Stimulated activated CD8-positive, alpha-beta memory T cell treated with anti-CD3 and anti-CD28 coated beads, Interleukin-4, amount 100 ng/mL, for 48 hours (primary cell): ENCODE measurements around the gene SYCN.
A peak's percentile ranks its signal among the peaks of the same experiment; 100 is the strongest.

ENCODE experiments used
- DNase-seq: peaks from one replicate; pipeline ENCODE4 v3.0.0-alpha.2; 2020

SYCN gene

DNA sequence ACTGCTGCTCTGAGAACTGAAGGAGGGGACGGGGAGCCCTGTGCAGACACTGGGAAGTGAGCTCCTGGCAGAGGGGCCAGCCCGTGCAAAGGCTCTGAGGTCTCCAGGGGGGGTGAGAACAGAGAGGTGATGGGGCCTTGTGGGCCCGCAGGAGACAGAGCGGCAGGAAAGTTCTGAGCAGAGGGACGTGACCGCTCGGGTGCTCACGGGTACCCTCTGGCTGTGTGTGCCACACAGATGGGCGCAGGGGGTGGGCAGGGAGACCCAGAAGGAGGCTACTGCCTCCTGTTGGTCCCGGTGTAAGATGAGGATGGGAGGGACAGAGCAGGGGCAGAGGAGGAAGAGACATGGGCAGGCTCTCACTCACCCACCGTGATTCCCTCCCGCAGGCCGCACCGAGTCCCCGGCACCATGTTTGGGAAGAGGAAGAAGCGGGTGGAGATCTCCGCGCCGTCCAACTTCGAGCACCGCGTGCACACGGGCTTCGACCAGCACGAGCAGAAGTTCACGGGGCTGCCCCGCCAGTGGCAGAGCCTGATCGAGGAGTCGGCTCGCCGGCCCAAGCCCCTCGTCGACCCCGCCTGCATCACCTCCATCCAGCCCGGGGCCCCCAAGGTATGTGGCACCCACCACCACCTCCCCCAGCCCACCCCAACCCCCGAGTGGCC lies 34.8 kb downstream of the SYCN start:
- DNase-seq = no peak

DNA sequence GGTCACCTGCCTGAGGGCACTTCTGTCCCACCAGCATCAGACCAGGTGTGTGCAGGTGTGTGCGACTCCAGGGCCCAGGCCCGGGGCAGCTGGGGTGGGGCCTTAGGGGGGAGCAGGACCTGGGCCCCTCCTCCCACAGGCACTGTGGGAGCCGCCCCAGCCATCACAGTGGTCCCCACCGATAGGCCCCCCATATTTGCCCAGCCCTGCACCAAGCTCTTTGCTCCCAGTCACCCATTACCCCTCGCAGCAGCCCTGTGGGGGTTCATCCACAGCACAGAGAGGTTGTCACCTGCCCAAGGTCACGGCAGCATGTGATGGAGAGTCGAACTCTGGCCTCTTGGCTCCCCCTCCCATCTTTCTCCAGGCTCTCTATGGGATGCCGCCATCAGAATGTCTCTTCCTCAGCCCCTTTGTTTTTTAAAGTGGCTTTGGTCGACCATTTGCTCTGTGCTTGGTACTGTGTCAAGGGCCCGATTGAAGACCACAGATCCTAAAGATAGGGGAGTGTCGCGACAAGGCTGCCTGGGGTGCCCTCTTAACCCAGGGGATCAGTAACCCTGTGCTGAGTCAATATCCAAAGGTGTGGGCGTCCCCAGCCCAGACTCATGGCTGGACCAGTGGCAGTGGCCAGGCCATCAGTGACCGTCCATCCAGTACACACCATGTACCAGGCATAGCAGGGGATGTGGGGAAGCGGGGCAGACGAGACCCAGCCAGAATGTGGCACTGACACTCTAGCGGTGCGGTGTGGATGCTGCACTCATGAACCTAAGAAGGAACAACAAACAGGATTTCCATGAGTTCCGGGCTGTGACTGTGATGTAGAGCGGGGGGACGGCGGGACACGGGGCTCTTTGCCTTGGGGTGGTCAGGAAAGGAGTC lies 35.6 kb downstream of the SYCN start:
- DNase-seq = no peak

DNA sequence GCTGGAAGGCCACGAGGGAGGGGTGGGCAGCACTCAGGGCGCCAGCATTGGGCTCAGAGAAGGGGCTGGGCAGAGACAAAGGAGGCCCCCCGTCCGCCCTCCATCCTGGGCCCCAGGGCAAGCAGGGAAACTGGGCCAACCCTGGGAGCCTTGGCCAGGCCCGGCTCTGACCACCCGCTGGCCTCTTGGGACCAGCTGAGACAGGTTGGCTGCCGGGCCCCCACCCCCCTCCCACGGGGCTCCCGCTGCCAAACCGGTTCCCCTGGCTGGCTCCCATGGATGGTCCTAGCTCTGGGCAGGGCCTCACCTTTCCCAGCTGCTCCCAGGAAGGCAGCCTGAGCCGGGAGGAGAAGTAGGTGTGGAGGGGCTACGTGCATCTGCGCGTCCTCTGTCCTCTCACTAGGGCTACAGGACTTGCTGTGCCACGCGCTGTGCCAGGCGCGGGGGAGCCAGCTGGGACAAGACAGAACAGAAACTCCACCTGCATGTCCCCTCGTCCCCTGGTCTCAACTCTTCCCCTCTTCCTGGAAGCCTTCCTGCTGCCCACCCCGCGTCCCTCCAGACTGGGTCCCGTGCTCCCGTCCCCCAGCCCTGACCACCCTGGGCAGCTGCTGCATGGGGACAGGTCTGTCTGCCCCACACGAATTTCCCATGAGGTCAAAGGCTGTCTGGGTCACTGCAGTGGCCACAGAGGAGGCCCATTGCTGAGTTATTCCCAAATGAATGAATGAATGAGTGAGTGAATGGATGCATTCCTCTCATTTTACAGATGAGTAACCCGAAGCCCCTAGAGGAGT lies 36.4 kb downstream of the SYCN start:
- no peak for DNase-seq

DNA sequence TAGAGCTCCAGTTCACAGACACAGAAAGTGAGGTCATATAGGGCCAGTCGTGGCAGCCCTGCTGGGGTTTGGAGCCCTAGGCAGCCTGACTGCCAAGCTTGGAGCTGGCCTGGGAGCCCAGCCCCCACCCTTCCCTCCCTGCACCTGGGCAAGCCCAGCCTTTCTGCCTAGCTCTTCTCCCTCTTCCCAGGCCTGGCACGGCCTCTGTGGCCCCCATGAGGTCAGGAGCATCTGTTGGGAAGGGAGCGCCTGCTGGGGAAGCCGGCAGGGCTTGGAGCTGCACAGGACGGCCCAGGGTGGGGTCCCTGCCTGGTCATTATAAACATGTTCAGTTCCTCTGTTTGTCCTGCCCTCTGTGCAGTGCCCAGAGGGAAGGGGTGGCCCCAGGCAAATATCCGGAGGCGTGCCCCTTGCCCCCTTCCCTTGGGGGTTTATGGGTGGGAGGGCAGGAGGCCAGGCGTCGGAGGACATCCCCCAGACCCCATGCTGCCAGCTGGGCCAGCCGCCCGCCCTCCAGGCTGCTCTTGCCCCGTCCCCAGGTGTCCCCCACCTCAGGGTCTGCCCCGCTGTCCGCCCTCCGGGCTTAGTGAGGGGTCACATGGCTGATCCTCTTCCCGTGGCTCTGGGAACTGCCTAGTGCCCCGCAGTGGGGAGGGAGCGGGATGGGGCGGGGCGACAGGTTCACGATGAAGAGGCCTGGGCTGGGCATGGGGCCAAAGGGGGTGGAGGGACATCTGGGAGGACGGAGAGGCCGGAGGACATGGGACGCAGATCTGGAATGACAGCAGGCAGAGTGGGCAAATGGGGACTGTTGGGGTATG lies 37.3 kb downstream of the SYCN start:
- no peak for DNase-seq

DNA sequence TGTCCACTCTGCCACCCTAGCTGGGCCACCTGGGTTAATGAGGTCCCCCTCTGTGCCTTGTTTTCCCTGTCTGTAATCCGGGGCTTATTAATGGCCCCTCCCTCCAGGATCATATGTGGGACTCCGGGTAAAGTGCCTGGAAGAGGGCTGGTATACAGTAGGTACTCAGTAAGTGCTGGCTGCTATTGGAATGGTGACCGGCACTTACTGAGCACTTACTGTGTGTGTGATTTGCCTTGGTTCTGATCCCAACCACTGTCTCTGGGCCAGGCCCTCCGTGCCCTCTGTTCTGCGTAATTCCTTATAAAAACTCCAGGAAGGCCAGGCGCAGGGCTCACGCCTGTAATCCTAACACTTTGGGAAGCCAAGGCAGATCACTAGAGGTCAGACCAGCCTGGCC lies 38.2 kb downstream of the SYCN start:
- no peak for DNase-seq

DNA sequence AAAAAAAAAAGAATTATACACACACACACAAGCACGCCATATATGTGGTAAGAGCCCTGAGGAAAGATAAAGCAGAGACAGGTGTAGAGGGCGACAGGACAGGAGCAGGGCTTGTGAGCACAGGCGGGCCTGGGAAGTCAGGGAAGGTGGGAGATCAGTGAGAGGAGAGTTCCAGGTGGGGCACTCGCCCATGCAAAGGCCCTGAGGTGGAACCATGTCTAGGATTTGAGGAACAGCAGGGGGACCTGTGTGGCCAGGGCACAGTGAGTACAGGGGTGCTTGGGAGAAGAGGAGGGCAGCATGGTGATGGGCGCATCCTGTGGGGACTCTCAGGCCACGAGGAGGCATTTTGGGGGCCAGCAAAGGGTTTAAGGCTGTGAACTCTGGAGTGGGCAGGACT lies 39.8 kb downstream of the SYCN start:
- no peak for DNase-seq

DNA sequence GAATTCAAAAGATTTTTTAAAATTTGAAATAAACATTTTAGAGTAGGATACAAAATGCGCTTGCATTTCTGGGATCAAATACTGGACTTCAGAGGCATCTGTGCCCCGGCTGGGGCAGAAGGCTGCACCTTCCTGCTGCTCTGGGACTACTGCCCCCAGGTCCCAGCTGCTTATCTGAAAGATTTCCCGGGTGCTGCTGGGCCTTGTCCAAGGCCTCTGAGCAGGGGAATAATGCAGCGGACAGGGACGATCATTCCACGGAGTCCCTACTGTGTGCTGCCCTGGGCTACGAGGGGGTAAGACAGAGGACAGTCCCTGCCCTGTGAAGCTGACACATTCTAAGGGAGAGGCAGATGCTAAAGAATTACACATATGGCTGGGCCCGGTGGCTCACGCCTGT lies 40.4 kb downstream of the SYCN start:
- DNase-seq = no peak

DNA sequence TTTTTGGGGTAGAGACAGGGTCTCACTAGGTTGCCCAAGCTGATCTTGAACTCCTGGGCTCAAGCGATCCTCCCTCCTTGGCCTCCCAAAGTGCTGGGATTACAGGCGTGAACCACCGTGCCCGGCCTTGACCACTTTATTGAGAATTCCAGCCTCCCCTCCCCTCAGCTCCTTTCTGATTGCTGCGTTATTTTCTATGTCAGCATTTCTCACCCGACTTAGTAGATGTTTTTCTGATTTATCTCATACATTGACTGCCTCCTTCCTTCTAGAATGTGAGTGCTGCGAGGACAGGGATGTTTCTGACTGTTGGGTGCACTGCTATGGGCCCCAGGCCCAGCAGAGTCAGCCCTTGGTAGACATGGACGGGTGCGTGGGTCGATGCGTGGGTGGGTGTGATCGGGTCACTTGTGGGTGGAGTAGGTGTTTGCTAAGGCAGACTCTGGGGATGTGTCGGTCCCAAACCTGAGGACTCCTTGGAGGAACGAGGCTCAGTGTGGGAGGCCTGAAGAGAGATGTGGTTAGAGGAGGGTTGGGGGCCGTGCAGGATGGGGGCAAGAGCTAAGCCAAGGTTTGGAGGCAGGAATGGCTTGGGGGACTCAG lies 41.5 kb downstream of the SYCN start:
- no peak for DNase-seq

DNA sequence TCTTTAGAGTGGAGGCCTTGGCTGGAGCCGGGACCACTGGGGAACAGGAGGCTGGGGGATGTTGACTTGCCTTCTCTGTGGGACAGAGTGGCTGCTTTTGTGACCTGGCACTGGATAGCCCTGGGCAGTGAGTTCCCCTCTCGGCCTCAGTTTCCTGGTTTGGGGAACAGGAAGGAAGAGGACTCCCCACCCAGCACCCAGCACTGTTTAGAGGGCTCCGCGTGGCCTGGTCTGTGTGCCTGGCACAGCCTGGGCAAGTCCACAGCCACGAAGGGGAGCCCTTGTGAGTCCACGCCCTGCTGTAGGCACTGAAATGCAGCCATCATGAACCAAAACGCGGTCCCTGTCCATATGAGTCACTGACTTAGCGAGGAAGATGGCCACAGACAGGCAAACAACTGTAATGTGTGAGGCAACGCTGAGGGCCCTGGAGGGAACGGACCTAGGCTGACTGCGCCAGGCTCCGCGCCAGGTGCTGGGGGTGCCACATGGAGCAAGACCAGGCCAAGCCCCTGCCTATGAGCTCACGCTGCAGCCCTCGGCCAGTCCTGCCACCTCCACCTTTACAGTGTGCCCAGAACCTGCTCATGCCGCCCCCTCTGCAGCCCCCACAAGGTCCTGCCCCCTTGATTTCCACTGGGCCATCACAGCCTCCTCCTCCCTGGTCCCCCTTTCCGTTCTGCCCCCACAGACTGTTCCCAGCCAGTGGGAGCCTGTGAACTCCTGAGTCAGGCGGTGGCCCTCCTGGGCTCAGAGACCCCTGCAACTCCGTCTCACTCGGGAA lies 43.0 kb downstream of the SYCN start:
- no peak for DNase-seq

DNA sequence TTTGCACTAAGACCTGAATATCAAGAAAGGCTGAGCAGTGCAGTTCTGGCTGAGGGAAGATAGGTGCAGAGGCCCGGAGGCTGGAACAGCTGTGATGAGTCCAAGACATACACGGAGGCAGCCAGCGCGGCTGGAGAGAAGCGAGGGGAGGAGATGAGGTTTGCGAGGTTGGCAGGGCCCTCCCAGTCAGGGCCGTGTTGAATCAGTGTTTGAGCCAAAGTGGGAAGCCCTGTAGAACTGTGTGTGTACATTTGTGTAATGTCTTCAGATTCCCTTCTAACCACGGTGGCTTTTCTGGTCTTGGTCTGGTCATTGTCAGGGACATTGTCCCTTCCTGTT lies 43.6 kb downstream of the SYCN start:
- DNase-seq = no peak

DNA sequence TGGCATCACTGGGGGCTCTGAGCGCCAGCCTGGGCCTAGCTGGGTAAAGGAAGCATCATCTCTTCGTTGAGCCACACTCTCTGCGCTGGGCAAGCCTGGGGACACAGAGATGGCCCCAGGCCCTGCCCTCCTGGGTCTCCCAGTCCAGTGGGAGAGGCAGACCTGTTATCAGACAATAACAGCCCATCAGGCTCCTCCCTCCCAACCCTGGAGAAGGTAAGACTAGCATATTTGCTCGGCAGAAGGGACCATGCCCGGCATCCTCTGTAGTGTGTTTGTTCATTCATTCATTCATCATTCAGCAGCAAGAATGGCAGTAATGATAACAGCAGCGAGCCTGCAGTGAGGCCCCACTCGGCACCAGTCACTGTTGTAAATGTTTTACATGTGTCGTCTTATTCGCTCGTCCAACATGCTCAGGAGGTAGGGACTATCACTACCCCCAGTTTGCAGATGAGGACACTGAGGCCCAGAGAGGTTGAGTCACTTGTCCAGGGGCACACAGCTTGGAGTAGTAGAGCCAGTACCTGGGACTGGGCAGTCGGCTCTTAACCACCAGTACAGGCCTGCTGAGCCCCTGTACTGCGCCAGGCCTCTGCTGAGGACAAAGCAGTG lies 45.3 kb downstream of the SYCN start:
- DNase-seq = no peak

DNA sequence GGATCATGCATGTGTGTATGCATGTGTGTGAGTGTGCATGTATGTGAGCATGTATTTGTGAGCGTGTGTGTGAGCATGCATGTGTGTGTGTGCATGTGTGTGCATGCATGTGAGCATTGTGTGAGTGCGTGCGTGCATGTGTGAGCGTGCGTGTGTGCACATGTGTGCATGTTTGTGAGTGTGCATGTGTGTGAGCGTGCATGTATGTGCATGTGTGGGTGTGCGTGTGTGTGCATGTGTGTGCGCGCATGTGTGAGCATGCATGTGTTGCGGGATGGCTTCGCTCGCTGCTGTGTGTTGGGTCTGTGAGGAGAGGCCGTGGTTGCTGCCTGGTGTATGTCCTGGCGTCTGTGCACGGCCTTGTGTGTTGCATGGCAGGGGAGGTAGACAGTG lies 46.1 kb downstream of the SYCN start:
- DNase-seq = no peak

DNA sequence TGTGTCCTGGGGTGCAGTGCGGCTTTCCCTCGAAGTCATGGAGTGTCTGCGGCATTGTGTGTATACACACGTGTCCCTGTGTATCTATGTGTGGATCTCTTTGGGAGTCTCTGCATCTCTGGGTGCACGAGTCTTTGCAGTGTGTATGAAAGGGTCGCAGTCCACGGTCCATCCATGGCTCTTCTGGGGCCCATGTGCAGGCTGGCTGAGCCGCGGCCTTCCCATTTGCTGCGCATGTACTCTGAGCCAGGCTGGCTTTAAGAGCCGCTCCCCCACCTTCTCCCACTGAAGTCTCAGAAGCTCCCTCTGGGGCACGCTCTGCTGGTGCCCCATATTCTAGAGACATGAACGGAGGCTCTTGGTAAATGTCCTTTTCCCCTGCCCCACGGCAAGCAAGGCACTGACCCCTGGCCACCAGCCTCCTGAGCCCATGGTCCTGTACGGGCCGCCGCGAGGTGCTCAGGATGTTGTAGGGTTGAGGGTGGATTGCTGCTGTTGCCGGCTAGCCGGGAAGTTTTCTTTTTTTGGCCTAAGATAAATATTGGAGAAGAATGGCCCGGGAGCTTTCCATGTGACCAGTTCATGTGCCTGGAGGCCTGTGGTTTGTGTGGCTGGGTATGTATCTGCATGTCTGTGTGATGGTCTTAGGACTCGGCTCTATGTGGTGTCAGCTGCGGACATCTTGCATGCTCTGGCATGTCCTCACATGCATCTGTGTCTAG lies 46.6 kb downstream of the SYCN start:
- DNase-seq = no peak

DNA sequence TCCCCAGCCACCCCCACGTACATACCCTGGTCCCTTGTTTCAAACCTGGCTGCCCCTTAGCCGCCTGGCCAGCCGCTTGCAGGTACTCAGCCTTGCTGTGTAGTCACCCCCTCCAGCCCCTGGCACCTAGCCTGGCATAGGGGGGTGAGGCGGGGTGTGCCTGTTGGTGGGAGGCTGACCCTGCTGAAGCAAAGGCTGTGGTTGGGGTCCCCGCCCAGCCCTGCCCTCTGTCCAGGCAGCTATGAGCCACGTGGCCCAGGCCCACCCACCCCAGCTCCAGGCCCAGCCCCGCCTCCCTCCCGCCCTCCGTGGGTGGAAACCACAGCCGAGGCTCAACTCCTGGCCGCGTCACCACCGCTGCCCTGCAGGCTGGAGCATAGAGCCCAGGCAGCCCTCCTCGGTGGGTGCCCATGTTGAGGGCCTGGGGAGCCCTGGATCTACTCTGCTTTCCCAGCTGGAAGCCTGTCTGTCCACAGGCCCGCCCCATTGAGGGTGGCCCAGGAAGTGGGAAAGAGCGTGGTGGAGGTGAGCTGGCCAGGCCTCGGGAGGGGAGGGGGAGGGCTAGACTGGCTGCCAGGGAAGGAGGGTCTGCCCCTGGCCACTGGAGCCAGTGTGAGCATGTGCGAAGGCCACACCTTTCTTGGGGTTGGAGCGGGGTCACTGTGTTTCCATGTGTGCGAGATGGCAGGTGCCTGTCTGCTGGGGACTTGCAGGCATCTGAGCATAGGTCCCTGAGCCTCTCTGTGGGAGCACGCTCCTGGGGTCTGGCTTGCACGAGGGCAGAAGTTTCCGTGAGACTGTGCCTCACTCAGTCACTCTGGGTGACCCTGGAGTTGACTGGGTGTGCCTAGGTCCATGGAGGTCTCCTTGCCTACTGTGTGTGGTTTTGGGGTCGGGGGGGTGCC lies 47.5 kb downstream of the SYCN start:
- peak; percentile 39 for DNase-seq

DNA sequence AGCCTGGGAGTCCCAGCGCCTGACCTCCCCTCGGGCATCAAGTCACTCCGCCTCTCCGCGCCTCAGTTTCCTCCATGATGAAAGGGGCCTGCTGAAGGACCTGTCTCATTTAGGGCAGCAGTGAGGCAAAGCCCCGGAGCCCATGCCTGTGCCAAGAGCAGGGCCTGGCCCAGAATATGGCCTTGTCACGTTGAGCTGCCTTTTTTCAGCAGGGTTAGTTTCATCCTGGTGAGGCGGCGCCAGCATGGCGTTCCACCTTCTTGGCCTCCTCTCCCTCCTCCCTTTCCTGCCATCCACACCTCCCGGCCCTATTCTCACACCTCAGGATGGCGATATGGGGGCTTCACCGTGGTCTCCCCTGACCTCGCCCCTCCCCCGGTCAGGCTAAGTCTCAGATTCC lies 48.3 kb downstream of the SYCN start:
- no peak for DNase-seq

DNA sequence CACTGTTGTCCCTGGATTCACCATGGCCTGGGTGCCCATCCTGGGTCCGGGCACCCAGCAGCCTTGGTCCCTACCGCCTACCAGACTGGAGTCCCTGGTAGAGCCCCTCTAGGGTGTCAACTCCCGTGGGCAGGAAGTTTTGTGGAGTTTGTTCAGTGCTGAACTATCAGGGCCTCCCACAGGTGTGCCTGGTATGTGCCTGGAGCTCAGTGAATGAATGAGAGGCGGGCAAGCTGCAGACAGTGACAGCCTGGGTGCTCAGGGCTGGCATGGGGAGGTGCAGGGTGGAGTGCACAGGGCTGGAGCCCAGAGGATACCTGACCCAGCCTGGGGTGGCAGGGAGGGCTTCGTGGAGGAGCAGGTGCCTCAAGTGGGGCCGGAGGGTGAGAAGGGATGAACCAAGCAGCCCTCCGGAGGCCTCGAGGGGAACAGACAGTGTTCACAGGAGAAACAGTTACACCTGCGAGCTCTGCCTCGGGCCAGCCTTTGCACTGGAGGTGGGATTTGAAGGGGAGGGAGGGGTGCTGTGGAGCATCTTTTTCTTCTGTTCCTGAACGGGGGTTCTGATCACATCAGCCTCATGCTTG lies 48.9 kb downstream of the SYCN start:
- no peak for DNase-seq

DNA sequence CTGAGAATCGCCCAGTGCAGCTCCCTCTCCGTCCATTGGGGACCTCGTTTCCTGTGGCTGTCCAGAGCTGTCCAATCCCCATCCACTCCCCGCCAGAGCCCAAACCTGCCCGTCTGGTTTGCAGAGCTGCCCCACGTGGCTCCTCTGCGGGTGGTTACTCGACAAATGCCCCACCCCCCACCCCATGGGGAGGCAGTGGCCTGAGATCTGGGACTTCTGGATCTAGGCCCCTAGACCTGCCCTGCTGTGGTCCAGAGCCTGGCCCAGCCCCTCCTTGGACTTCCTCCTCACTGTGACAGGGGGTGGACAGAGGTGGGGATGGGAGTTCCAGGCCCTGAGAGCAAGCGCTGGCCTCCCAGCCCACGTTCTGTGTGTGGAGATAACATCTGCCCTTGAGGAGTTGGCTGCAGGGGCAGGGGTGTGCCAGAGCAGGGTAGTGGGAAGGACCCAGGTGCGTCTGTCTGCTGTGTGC lies 49.4 kb downstream of the SYCN start:
- DNase-seq = no peak

DNA sequence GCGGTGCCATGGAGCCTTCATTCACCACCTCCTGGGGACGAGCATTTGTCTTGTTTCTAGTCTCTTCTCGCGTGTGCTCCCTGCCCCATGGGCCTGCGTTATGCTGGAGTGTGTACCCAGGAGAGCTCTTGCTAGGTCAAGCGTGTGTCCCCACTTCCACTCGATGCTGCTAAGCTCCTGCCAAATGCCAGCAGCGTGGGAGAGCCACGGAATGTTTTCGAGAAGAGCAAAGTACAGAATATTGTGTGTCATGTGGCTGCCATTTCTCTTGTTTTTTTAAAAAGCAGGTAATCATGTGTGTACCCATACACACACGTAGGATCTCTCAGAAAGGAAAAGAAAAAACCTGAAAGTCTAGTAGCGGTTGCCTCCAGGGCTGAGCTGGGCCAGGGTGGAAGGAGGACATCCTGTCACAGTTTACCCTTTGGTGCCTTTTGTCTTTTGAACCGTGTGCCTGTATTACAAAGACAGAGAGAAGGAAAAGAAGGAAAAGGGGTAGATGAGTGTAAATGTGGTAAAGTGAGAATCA lies 49.9 kb downstream of the SYCN start:
- DNase-seq = no peak
